C4-2B (cell line): Measurements from ENCODE around the gene SSC5D.

ENCODE experiments used
- CTCF ChIP-seq: fragments of 450-650 bp; conservative IDR thresholded peaks from 2 replicates; pipeline ENCODE4 v1.5.1; 2017; ENCODE audit warnings: mild to moderate bottlenecking
- ZFX ChIP-seq: fragments of 450-650 bp; IDR thresholded peaks from 2 replicates; pipeline ENCODE4 v1.6.1; 2017

- no peak for TF ChIP-seq CTCF
- no peak for TF ChIP-seq ZFX
These were observed 47.7 kb upstream of the SSC5D start for GRCh38 chr19:55440411-55441105.
